Coronary artery (tissue), 2 donors: ENCODE data around the gene CTNS.
A peak's percentile ranks its signal among the peaks of the same experiment; 100 is the strongest.

Experiments used
- DNase-seq: peaks from one replicate; pipeline ENCODE4 v3.0.0-alpha.2; 2017; ENCODE audit warnings: low spot score
- H3K27ac ChIP-seq, 2 donors: fragments of 200-600 bp; sonication (generic); one replicate each; pipeline ENCODE4 v1.5.1; 2016 to 2019
- H3K4me3 ChIP-seq: fragments of 200-600 bp; sonication (generic); 2 replicates; pipeline ENCODE4 v1.5.1; 2016; ENCODE audit warnings: mild to moderate bottlenecking, moderate library complexity
- TF ChIP-seq, protein P1 (sequence below): fragments of 200-600 bp; sonication (generic); IDR thresholded peaks from one replicate; pipeline ENCODE4 v1.5.1; 2019; ENCODE audit warnings: antibody characterized with exemption

CTNS gene

DNA sequence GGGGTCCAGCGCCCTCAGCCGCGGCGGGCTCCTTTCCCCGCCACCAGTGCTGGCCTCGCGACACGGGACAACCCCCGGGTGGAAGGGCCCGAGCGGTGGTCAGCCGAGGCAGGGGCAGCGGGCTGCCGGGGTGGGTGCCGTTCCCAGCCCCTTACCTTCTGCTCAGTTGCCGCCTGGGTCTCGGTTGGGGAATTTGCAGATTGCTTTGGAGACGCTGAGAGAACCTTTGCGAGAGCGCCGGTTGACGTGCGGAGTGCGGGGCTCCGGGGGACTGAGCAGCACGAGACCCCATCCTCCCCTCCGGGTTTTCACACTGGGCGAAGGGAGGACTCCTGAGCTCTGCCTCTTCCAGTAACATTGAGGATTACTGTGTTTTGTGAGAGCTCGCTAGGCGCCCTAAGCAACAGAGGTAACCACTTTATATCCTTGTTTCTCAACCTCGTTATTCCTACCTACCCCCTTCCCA is 381 bp downstream of the CTNS start:
- Histone ChIP-seq H3K27ac (peak overlapping the region; percentile 95 to 98), H3K4me3 (peak overlapping the region; percentile 100)
- TF ChIP-seq, protein P1, sequence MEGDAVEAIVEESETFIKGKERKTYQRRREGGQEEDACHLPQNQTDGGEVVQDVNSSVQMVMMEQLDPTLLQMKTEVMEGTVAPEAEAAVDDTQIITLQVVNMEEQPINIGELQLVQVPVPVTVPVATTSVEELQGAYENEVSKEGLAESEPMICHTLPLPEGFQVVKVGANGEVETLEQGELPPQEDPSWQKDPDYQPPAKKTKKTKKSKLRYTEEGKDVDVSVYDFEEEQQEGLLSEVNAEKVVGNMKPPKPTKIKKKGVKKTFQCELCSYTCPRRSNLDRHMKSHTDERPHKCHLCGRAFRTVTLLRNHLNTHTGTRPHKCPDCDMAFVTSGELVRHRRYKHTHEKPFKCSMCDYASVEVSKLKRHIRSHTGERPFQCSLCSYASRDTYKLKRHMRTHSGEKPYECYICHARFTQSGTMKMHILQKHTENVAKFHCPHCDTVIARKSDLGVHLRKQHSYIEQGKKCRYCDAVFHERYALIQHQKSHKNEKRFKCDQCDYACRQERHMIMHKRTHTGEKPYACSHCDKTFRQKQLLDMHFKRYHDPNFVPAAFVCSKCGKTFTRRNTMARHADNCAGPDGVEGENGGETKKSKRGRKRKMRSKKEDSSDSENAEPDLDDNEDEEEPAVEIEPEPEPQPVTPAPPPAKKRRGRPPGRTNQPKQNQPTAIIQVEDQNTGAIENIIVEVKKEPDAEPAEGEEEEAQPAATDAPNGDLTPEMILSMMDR, result no peak
- no peak for DNase-seq

DNA sequence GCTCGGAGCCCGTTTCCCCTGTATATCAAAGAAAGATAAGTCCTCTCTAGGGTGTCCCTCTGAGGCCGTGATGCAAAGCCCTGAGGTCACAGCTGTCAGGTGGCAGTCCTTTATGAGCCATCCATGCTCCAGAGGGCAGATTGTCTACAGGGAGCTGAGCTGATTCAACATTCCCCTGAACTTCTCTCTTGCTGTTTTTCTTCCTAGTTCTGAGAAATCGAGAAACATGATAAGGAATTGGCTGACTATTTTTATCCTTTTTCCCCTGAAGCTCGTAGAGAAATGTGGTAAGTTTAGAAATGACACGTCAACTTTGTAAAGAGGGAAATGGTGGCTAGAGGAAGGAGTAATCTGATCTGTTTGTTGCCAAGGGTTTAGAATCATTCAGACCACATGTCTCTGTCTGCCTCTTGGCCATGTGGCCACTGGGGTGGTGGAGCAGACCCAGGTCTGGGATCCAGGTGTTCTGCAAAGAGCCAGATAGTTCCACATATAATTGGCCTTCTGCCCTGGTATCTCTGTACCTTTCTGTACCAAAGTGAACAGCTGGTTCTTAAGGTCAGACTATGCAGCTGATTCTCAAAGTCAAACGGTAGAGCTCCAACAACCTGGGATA is 3.5 kb downstream of the CTNS start:
- peak overlapping the region in 1 of 2 donors; percentile 52 for H3K27ac ChIP-seq

DNA sequence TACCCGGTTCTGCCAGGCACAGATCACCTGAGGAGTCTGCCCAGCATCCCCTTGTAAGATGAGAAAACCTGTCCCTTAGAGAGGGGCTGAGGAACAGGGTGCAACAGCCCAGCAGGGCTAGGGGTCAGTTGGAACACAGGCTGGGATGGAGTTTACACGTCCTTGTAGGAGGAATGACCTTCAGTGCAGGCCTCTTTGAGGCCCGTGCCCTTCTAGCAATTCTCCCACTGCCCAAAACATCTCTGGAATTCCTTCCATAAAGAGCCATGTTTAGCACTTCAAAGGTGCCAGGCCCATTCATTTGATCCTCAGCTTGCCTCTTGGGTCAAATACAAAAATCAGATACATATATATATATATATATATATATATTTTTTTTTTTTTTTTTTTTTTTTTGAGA is 4.5 kb downstream of the CTNS start:
- Histone ChIP-seq H3K27ac (no peak overlapping the region), H3K4me3 (no peak overlapping the region)
- TF ChIP-seq, protein P1, result no peak
- no peak for DNase-seq

More for the DNA sequence above, 3.5 kb downstream of the CTNS start:
- H3K4me3 ChIP-seq, result no peak overlapping the region
- TF ChIP-seq, protein P1, result no peak
- DNase-seq, result no peak

- TF ChIP-seq, protein P1, result no peak
- no peak overlapping the region for H3K27ac ChIP-seq
- no peak for DNase-seq
- no peak overlapping the region for H3K4me3 ChIP-seq
Observed at GRCh38 chr17:3641717-3642486, 5.3 kb downstream of the CTNS start.

DNA sequence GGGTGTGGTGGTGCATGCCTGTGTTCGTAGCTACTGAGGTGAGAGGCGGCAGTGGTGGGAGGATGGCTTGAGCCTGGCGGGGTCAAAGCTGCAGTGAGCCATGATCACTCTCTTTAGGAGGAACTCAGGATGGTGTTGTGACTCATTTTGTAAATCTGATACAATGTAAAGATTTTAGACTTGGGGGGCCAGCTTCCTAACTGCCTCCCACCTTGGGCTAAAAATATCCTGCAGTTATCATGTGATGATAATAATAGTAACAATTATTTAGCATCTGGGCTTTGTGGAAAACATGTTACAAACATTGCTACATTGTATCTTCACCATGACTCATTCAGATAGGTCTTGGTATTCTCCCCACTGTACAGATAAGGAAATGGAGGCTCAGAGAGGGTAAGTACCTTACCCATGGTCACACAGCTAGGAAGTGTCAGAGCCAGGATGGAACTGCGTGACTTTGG is 7.4 kb downstream of the CTNS start:
- TF ChIP-seq, protein P1, result no peak
- DNase-seq, result no peak
- Histone ChIP-seq H3K4me3 (no peak overlapping the region), H3K27ac (no peak overlapping the region)

DNA sequence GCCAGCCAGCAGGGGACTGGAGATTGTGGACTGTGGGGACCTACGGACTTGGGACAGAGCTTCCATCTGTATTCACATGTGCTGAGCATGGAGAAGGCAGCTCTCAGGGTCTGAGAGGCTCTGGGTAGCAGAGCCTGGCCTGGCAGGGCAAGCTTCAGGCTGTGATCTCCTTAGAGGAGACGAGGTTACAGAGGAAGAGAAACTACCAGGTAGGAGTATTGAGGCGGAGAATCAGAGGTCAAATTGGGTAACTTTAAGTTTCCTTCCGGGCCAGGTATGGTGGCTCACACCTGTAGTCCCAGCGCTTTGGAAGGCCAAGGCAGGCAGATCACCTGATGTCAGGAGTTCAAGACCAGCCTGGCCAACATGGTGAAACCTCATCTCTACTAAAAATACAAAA is 8.8 kb downstream of the CTNS start:
- no peak overlapping the region for H3K27ac ChIP-seq
- DNase-seq, result no peak
- TF ChIP-seq, protein P1, result no peak
- no peak overlapping the region for H3K4me3 ChIP-seq
